Activated T-cell treated with anti-CD3 and anti-CD28 coated beads for 4 hours (primary cell): ENCODE measurements around the gene MEIOB.
"Not testable (repeated sequence)": the region's sequence is repeated elsewhere in the genome, so short reads cannot be mapped to it uniquely, and the experiment has no call there.

Source experiments
- DNase-seq: peaks from one replicate; pipeline ENCODE4 v3.0.0-alpha.2; 2020

MEIOB gene

DNA sequence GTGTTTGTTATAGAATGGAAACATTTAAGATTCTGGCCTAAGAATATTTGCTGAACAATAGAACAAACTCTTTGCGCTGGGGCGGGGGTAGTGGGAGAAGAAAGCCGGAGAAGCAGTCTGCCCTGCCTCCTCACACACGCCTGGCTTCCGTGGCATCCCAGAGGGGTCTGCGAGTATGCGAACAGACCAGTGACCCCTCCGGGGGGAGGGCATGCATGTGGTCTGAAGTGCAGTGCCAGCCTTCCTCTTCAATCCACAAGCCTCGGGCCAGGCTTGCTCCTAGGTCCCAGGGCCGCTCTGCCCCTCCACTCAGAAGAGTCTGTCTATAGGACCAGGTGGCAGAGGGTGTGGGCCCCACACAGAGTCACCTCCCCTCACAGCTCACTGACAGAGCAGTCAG lies 64.3 kb downstream of the MEIOB start:
- no peak for DNase-seq

DNA sequence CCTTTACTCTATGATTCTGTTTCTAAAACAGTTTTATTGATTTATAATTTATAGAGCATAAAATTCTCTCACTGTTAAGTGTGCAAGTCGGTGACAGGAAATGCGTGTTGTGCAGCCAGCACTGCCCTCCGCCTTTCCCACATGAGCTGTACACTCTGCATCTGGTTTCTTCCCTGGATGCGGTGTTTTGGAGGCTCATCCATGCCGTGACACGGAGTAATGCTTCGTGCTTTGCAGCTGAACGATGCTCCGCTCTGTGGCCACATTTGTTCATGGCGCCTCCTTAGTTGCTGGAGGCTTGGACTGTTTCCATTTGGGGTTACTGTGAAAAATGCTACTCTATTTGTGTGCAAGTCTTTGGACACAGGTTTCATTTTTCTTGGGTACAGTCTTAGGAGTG lies 71.3 kb downstream of the MEIOB start:
- no peak for DNase-seq

DNA sequence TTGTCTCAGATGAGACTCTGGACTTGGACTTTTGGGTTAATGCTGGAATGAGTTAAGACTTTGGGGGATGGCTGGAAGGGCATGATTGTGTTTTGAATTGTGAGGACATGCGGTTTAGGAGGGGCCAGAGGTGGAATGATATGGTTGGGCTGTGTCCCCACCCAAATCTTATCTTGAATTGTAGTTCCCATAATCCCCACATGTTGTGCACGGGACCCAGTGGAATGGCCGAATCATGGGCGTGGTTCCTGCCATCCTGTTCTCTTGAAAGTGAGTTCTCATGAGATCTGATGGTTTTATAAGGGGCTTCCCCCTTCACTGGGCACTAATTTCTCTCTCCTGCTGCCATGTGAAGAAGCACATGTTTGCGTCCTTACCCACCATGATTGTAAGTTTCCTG lies 72.7 kb downstream of the MEIOB start:
- not testable (repeated sequence) for DNase-seq

DNA sequence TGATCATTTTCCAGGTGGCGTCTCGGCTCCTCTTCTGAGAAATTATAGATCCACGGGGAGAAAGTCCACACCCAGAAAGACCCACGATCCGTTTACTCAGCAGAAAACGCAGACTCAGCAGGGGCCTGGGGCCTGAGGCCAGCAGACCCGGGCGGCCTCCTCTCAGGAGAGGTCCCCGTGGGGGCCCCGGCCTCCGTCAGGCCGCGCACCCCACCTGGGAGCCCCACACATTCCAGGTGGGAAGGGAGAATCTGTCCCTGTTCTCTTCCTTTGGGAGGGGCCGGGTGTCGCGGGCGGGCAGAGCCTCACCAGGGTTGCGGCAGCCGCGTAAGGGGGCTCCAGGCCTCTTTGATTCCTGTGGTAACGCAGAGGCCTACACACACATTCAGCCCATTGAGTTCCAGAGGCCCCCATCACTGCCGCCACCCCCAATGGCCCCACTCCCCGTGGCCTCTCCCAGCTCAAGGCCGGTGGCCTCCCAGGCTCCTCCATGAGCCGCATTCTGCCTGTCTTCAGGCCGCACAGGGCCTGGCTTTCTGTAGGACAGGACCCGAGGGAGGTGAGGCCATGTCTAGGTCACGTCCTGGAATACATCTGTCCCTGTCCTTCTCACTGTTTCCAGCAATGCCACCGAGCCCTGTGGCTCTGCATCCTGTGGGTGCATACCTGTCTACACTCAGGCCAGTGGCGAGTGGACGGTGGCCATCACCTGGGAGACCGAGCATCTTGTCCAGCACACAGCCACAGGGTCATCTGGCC lies 76.9 kb downstream of the MEIOB start:
- DNase-seq, result no peak

DNA sequence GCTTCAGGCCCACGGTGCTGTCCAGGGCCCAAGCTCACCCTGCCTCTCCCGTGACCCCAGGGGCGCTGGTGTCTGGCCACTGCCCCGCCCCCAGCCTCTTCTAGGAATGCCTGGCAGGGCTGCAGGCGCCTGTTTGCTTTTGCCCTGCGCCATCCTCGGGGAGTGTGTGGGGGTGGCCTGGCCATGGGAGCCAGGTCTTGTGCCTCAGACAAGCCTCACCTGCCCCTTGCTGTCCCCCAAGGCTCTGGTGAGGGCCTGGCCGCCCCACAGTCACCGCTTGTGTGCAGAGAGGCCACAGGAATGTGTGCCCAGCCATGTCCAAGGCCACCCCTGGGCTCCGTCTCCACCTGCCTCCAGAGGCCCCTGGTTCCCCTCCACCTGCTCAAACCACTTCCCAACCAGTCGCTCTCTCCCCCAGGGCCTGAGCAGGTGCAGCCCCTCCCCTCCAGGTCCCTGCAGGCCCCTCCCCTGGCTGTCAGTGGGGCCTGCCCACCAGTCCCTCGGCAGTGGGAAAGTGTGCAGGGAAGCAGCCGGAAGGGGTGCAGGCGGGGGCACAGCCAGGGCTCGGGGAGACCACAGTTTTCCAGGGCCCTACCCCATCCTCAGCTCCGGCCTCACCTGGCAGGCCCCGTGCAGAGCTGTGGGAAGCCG lies 77.6 kb downstream of the MEIOB start:
- no peak for DNase-seq

DNA sequence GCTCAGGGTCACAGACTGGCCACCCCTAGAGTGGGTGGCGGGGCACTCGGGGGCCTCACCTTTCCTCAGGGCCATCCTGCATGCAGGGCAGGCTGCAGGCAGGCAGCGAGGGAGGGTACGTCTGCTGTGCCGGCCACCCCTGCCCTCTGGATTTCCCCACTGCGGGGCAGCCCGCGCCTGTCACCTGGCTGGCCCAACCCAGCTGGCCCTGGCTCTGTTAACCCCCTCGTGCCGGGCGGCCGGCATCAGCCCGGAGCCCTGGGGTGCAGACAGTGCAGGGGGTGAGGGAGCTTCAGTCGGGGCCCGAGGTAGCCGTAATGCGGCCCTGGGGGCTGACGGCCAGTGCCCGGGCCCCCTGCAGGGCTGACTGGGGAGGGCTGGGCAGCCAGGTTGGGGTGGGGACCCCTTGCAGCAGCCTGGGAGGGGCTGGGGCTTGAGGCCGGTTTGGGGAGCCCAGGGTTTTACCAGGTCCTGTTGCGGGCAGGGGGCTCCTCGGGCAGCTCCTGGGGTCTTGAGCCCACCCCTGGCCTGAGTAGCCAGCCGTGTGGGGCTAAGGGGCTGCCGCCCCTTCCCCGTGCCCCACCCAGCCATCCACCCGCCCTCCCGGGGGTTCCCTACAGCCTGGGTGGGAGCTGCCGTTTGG lies 78.3 kb downstream of the MEIOB start, which contains the start of gene IGFALS:
TSS of gene IGFALS (minus strand) at position 128 of the 643 bp plus-strand sequence. CDS start at position 75, 53 bp downstream.
- DNase-seq, result no peak

DNA sequence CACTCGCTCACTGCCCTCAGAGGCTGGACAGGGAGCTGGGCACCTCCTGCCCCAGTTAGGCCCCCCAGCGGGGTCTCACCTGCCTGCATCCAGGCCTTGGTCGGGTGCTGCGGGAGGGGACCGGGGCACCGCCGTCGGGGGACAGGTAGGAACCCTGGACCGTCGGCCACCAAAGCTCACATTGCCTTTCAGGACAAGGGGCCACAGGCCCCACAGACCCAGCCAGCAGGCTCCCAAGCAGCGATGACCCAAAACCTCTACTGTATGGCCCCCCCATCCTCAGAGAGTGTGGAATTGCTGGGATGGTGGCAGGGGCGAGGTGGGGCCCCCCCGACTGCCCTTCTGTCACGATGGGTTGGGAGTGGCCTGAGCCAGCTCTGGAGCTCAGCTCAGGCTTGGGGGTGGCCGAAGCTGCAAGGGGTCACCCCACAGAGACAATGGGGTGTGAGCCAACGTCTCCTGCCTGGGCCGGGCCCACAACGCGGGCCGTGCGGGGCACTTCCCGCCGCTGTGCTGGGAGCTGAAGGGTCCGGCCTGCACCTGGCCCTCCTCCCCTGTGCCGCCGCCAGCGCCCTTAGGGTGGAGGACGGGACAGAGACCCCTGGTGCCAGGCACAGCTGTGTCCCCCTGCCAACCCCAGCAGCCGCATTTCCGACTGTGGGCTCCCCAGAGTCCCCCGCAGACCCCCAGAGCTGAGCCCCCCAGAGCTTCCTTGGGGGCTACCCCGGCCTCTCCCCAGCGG lies 79.0 kb downstream of the MEIOB start:
- no peak for DNase-seq

DNA sequence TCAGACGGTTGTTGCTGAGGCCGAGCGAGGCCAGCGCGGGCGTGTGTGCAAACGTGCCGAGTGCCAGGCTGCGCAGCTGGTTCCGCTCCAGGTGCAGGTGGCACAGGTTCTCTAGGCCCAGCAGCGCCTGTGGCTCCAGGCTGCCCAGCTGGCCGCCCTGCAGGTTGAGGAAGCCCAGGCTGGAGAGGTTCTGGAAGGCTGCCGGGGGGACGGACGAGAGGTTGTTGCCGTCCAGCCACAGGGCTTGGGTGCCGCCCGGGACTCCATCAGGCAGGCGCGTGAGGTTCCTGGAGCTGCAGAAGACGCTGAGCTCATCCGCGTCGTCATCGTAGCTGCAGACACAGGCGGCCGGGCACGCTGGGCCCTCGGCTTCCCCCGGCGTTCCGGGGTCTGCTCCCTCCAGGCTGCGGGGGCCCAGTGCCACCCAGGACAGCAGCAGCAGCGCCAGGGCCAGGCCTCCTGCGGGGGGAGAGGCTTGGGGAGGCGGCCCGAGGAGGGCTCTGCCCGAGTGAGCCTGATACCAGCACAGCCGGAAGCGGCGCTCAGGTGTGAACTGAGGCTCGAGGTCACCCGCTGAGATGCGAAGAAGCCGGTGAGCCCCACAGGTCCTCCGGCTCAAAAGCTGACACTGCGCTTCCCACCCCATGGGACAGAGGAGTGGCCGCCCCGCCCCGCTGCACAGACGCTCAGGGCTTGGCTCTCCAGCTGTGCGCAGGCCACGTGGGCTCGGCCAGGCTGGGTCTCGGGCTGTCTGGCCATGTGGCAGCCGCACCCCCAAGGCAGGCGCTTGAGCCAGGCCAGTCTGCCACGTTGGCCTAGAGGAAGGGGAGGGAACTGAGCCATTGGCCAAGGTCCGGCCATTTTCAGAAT lies 79.8 kb downstream of the MEIOB start:
- no peak for DNase-seq

DNA sequence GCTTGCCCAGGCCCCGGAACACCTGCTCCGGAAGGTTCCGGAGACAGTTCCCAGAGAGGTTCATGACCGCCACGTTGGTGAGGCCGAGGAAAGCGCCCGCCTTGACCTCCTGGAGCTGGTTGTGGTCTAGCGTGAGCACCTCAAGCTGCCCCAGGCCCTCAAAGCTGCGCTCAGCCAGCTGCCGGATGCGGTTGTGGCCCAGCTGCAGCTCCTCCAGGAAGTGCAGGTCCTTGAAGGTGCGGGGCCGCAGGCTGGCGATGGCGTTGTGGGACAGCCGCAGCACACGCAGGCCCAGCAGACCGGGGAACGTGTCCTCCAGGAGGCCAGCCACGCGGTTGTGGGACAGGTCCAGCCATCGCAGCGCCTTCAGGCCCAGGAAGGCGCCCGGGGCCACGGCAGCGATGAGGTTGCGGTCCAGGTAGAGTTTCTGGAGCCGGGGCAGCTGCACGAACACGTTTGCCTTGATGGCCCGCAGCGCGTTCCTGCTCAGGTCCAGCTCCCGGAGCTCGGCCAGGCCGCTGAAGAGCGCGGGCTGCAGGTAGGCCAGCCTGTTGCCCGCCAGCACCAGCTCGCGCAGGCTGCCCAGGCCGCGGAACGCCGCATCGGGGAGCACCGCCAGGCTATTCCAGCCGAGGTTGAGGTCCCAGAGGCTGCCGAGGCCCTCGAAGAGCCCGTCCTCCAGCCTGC lies 80.6 kb downstream of the MEIOB start:
- no peak for DNase-seq

DNA sequence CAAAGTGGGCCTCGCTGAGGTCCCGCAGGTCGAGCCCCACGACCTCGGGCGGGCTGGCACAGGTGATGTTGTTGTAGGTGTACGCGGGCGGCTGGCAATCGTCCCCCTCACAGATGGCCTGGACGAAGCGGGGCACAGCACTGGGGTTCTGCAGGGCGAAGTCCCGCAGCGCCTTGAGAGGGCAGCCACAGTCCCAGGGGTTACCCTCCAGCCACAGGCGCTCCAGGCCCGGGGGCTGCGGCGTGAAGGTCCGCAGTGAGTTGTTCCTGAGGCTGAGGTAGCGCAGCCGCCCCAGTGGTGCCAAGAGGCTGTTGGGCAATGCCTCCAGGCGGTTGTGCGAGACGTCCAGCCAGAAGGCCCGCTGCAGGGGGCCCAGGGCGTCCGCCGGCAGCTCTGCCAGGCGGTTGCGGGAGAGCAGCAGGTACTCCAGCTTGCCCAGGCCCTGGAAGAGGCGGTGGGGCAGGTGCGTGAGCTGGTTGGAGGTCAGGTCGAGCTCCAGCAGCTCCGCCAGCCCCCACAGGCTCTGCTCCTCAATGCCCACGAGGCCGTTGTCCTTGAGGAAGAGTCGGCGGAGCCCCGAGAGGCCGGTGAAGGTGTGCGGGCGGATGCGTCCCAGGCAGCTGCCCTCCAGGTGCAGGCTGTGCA lies 81.2 kb downstream of the MEIOB start:
- no peak for DNase-seq

DNA sequence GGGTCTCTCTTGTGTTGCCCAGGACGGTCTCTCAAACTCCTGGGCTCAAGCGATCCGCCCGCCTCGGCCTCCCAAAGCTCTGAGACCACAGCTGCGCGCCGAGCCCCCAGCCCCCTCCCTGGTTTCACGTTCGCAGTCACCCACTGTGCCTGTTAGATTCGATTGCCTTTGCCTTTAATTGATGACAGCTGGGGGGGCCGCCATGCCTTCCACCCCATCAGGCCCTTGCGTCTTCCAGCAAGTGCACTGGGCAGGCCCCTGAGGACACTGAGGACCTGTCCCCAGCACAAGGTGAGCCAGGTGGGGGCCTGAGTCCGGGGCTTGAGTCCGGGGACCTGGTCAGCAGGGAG lies 81.7 kb downstream of the MEIOB start:
- no peak for DNase-seq

DNA sequence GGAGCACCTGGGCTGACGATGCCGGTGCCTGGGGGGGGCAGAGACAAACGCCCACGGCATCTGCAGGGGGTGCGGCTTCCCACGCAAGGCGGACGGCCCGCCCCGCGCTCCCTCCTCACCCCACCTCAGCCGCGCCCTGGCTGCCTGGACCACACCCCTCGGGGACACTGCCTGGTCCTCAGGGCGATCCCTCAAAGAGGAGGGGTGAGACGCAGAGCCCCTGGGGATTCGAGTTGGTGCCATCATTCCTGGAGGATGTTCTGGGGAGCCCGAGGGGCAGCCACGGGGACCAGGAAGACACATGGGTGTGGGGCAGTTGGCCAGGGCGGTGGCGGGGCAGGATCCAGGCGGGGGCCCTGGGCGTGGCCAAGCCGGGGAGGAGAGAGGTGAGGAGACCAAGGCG lies 82.3 kb downstream of the MEIOB start:
- no peak for DNase-seq

DNA sequence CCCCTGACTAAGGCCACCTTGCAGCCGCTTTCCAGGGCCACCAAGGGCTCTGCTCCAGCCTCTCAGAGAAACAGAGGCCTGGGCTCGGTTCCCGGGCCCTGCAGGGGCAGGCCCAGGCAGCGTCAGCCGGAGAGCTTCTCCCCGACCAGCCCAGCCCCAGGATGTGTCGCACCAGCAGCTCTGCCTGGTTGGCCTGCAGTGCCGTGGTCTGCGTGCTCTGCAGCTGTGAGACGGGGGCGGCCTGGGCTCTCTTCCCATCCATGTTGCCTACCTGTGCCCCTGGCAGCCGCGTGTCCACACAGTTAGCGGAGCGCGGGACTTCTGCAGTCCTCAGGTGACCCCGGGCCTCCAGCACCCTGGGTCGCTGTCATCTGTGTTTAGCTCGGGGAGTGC lies 83.3 kb downstream of the MEIOB start:
- no peak for DNase-seq

DNA sequence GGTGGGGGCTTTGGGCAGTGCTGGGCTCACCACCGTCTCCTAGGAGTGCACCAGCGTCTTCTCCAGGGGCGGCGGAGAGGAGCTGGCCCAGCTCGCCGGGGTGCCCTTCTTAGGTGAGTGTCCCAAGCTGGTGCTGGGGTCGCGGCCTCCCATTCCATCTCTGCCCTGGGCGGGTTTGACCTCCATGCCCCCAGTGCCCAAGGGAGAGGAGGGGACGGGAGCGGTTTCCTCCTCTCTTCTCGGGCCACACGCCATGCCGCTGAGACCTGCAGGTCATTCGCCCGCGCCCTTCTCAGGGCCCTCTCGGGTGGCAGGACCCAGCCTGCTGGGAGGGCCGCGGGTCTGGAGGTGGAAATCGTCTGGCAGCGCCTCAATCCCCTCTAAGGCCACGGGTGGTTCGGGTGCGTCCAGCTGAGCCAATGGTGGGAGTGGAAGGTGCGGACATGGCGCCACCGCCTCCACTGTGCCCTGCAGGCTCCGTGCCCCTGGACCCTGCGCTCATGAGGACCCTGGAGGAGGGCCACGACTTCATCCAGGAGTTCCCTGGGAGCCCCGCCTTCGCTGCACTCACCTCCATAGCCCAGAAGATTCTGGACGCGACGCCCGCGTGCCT lies 83.8 kb downstream of the MEIOB start:
- no peak for DNase-seq

DNA sequence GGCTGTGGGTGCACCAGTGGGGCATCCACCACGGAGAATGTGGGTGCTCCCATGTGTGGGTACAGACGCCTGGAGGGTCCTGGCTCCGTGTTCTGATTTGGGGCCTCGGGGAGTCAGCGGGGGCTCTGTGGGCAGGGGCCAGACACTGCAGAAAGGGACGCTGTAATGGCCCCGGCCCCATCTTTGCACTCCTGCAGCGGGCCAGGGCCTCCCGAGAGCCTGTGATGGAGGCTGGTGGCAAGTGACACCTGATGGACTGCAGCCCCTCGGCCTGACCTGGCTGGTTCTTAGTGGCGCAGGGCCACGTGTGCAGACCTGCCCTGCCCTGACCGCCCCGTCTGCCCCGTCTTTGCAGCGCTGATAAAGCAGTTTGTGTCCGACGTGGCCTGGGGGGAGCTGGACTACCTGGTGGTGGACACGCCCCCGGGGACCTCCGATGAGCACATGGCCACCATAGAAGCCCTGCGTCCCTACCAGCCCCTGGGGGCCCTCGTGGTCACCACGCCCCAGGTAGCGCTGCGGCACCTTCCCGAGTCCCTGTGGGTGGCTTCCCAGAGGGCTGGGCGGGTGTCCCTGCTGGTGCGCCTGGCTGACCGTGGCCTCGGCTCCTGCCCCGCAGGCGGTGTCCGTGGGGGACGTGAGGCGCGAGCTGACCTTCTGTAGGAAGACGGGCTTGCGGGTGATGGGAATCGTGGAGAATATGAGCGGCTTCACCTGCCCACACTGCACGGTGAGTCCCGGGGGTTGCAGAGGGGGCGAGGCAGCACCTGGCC lies 84.5 kb downstream of the MEIOB start:
- DNase-seq, result no peak

DNA sequence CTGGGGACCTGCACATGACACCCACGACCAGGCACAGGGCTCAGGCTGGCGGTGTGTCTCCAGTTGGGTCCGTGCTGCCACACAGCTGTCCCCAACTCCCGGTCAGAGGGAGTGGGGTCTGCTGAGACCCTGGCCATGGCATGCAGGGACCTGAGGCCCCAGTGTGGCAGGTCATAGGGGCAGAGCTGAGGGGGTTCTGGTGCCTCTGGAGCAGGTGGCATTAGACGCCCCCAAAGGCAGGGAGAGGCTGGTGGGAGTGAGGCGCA lies 85.0 kb downstream of the MEIOB start:
- no peak for DNase-seq

DNA sequence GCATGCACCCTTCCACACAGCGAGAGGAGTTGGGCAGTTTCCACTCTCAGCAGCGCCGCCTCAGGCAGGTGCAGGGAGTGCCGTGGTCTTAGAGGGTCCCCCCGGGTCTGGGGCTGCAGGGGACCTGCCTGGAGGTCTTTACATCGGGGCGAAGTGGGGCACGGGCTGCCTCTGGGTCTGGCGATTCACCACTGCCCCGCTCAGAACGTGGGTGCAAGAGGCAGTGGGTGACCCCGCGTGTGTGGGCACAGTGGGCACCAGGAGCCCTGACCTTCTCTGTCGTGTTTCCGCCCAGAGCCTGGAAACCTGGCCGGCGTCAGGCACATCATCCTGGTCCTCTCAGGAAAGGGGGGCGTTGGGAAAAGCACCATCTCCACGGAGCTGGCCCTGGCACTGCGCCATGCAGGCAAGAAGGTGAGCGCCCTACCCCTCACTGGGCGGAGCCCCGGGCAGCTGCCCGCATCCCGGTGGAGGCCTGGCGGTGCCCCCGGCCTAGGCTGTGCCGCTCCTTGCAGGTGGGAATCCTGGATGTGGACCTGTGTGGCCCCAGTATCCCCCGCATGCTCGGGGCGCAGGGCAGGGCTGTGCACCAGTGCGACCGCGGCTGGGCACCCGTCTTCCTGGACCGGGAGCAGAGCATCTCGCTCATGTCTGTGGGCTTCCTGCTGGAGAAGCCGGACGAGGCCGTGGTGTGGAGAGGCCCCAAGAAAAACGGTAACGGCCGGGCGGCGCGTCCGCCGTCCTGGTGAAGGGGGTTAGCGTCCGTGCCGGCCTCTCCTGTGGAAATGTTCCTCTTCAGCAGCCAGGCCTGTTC lies 85.5 kb downstream of the MEIOB start:
- no peak for DNase-seq

DNA sequence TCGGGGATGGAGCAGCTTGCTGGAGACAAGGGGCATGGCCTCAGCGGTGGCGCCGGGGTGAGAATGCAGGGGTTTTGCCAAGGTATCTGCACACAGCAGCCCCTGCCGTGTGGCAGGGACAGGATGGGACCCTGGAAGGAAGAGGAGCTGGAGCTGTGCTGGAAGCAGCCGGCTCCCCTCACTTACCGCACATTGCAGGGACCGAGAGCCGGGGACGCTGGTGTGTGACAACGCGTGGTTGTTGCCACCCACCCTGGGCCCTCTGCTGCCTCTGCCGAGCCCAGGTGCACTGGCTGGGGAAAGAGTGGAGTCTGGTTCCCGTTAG lies 86.2 kb downstream of the MEIOB start:
- no peak for DNase-seq

DNA sequence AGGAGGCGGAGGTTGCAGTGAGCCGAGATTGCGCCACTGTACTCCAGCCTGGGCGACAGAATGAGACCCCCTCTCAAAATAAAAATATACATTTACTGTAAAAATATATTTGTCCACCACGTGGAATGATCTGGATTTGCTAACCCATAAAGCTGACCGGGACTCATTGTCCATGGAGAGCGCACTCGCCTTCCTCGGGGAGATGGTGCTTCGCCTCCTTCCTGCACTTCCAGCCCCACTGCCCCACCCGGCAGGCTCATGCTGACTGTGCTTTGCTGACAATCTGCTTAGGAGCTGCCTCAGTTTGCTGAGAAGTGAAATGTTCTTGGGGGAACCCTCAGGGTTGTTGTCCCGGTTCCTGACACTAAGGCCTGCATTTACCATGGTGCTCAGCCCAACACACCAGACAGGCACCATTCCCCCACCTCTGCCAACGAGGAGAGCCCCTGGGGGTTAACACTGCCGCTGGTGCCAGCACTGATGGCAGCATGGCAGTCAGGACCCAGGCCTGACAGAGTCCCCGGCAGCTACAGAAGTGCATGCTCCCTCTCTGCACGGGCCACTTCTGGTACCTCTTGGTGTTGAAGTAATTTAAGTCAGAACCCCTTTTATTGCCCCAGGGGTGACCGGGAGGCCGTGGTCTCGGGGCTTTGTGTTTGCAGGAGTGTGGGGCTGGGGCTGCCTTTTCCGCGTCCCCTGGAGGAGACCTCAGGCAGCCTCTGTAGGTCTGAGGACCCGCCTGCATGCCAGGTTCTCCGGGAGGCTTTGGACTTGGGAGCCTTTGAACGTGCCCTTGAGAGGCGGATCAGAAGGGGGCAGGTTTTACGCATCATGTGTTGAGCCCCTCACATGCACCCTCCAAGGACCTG lies 86.8 kb downstream of the MEIOB start:
- no peak for DNase-seq
